ENCODE measurements around the gene SLC7A4.

SLC7A4 gene

DNA sequence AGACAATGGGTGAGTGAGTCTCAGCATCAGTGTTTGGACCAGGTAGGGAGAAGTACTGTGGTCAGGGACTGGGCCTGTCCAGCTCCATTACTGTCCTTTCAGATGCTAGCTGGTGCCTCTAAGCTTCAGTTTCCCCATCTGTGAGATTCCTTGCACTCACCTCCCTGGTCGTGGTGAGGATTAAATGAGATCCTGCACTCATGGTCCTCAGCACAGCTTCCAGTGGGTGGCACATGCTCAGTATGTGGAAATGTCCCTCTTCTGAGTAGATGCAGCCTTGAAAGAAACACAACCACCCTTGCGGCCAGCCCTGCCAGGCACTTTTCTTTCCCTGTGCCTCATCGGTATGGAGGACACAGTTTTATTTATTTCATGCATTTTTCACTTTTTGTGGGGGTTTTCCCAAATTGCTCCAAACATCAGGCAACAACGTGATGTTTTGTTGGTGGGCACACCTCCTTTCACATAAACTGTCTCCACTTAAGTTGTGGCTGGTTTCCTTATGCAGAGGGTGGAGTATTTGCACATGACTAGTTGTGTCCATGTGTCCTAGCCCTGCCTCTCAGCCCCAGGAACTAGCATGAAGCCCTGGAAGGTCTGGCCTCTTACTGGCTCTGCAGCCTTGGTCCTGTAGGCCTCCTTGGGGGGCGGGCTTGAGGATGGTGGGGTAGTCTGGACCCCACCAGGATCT is 49.1 kb downstream of the SLC7A4 start:
- no peak for DNase-seq (ENCODE audit: low spot score)

DNA sequence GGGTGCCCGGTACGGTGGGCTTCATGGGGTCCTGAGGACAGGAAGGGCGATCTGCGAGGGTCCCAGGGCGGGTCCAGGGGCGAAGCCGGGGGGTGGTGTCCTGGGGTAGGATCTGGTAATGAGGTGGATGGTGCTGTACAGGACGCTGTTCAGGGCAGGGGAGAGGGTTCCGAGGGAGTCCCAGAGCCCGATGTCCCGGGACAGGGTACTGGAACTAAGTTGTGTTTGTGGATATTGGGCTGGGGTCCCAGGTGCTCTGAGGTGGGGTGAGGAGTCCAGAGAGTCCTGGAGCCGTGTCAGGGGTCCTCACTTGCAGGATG is 49.8 kb downstream of the SLC7A4 start:
- DNase-seq (ENCODE audit: low spot score): no peak

DNA sequence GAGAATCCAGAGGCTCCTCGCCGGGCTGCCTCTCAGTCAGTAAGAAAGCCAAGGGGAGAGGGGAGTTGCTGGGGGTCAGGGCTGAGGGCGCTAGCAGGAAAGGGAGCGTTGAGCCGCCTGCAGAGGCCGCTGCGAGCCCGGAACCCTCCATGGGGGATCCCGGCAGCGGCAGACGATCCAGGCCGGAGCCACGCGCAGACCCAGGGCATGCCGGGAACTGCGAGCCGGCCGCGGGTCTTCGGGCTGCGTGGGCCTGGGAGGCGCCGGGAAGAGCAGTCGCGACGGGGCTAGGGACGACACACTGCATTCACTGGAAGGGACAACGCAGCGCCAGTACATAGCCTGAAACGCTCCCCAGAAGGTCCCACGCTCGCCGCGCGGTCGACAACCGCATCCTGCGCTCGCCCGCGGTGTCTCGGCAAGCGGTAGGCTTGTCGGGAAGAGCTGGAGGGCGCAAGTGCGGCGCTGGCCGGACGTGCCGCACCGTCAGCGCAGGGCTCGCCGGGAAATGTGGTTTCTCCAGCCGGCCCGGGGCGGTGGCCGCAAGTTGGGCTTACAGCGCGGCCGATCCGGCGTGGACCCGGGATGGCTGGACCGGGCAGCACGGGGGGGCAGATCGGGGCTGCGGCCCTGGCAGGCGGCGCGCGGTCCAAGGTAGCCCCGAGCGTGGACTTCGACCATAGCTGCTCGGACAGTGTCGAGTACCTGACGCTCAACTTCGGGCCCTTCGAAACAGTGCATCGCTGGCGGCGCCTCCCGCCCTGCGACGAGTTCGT is 50.4 kb downstream of the SLC7A4 start, which contains the start of gene LZTR1:
LZTR1 (plus strand) TSS at position 511 of the 776 bp plus-strand sequence; CDS start at position 586, 75 bp downstream.
- DNase-seq (ENCODE audit: low spot score): peak; percentile 84

DNA sequence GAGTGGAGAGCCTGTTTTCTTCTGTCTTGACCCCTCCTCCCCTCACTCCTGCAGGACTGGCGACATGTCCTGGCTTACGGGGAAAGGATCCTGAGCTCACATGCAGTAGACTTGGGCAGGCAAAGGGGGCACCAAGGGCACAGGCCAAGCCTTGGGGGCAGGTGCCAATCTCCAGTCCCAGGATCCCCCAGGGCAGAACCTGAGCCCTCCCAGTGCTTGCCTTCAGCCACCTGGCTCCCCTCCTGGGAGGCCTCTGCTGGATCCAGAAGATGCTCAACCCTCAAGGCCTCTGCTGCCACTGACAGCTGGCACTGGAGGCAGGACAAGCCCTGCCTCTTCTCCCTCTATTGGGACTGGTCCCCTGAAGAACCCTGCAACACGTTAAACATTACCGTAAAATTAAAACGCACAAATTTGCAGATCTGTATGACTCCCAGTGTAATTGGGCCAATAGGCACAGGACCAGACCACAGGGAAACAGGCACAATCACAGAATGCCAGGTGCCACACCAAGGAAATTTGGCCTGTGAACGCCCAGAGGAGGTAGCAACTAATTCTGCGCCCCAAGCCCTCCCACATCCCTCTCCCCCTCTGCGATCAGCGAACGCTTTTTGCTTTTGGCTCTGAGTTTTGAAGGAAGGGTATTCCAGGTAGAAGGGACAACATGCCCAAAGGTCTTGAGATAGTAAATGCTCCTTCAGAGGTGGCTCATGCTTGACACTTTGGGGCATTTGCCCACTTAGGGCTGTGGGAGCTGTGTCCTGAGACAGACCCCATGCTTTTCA is 51.2 kb downstream of the SLC7A4 start:
- no peak for DNase-seq (ENCODE audit: low spot score)

DNA sequence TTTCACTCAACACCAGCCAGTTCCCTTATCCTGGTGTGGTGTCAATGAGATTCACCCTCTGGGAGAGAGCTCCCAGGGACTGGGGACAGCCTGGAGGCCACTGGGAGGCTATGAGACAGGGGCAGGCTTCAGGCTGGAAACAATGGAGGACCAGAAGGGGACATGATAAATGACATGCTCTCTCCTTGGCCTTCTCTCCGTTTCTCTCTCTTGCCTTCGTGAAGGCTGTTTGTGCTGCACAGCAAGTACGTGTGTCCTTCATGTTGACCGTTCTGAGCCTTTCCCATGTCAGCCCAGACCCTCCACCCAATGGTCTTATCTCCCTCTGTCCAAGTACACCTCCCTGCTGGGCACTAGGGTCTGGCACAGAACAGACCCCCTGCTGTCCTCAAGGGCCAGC is 51.8 kb downstream of the SLC7A4 start:
- no peak for DNase-seq (ENCODE audit: low spot score)

DNA sequence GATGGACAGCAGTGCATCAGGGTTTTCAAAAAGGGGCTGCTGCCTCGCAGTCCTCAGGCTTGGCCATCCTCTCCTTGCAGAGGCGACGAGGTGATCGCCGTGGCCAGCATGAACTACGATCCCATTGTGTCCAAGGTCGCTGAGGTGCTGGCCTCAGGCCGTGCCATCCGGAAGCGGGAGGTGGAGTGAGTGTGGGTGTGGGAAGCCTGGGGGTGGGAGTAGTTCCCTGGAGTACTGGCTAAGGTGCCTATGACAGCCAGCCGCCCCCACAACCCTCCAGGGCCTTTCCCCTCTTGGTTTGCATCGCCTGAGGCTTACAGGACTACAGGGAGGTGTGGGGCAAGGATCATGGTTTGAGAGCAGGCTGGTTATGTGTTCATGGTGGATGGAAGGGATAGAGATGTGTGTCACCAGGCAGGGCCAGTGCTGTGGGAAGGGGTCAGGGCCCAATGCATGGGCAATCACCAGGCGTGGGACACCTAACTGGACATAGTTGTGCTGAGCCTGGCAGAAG is 52.4 kb downstream of the SLC7A4 start:
- DNase-seq (ENCODE audit: low spot score): no peak

DNA sequence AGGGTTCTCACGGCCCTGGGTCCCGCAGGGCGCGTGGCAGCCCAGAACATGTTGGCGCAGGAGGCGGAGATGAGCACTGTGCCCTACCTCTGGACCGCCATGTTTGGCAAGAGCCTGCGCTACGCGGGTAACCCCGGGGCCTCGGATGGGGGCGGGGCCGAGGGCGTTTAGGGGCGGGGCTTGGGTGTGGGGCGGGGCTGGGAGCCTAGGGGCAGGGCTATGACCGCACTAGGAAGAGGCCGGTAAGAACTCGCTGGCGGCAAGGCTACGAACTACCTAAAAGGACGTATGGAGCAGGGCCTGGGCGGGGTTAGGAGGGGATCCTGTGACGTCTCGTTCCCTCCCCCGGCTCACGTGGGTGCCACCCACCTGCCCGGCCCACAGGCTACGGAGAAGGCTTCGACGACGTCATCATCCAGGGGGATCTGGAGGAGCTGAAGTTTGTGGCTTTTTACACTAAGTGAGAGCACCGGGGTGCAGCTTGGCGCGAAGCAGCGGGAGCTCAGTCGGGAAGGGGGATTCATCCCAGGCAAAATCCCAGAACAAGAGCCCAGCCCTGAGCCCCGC is 53.0 kb downstream of the SLC7A4 start:
- DNase-seq (ENCODE audit: low spot score): peak; percentile 74
